Measurements from ENCODE around the gene TRAM2.

GRCh38 chr6:52550870-52551269 lies 26.0 kb downstream of the TRAM2 start:
- TF ChIP-seq CTCF (IDR thresholded peaks at IDR 0.05) (no peak), POLR2A (IDR thresholded peaks at IDR 0.05) (no peak)

Measured in adrenal gland (tissue), 5 donors.